GM23338 (cell line): ENCODE measurements around the gene FAF2. TPM values are rescaled to one million over a fixed set of nuclear protein-coding genes. Genes with fewer than 3 reads are reported as not detected.
"Not testable (repeated sequence)": the region's sequence is repeated elsewhere in the genome, so short reads cannot be mapped to it uniquely, and the experiment has no call there.

Experiments
- ATAC-seq: fragments of 200-7000 bp; cut with Tn5 transposase; 3 replicates; pipeline ENCODE4 v1.9.1; 2020
- DNase-seq: peaks from one replicate; pipeline ENCODE4 v3.0.0-alpha.2; 2015; ENCODE audit warnings: low spot score
- H2AFZ ChIP-seq: fragments of 200-600 bp; sonication (generic); 2 replicates; pipeline ENCODE4 v1.8.0; 2016; ENCODE audit warnings: antibody characterized with exemption, mild to moderate bottlenecking, moderate library complexity
- H3F3A ChIP-seq: fragments of 200-600 bp; sonication (generic); replicated peaks from 2 replicates; pipeline ENCODE4 v1.8.0; 2017; ENCODE audit warnings: antibody characterized with exemption, mixed run types, low read depth
- H3K27ac ChIP-seq: fragments of 200-600 bp; sonication (generic); 2 replicates; pipeline ENCODE4 v1.6.1; 2016; ENCODE audit warnings: low read depth
- H3K27me3 ChIP-seq: fragments of 200-600 bp; sonication (generic); 2 replicates; pipeline ENCODE4 v1.8.0; 2016; ENCODE audit warnings: mild to moderate bottlenecking, mixed run types, moderate library complexity; ENCODE audit not compliant: insufficient read depth
- H3K36me3 ChIP-seq: fragments of 200-600 bp; sonication (generic); 2 replicates; pipeline ENCODE4 v1.8.0; 2016; ENCODE audit warnings: mild to moderate bottlenecking; ENCODE audit not compliant: insufficient read depth
- H3K4me1 ChIP-seq: fragments of 200-600 bp; sonication (generic); 2 replicates; pipeline ENCODE4 v1.8.0; 2016; ENCODE audit warnings: mild to moderate bottlenecking, moderate library complexity; ENCODE audit not compliant: insufficient read depth
- H3K4me2 ChIP-seq: fragments of 200-600 bp; sonication (generic); 2 replicates; pipeline ENCODE4 v1.7.1; 2017; ENCODE audit warnings: mixed run types
- H3K4me3 ChIP-seq: fragments of 200-600 bp; sonication (generic); 2 replicates; pipeline ENCODE4 v1.6.1; 2016; ENCODE audit warnings: mixed run types
- H3K79me2 ChIP-seq: fragments of 200-600 bp; sonication (generic); replicated peaks from 2 replicates; pipeline ENCODE4 v1.8.0; 2017; ENCODE audit warnings: mild to moderate bottlenecking; ENCODE audit not compliant: insufficient read depth
- H3K9me2 ChIP-seq: fragments of 200-600 bp; sonication (generic); 2 replicates; pipeline ENCODE4 v1.8.0; 2017; ENCODE audit not compliant: insufficient read depth
- H4K20me1 ChIP-seq: fragments of 200-600 bp; sonication (generic); replicated peaks from 2 replicates; pipeline ENCODE4 v1.8.0; 2017; ENCODE audit warnings: mild to moderate bottlenecking; ENCODE audit not compliant: insufficient read depth
- H3K27ac Mint-ChIP-seq: 2 replicates; pipeline ENCODE4 v1.8.0; 2020; ENCODE audit warnings: inconsistent platforms, mild to moderate bottlenecking, moderate library complexity, mixed read lengths
- H3K27me3 Mint-ChIP-seq: 3 replicates; pipeline ENCODE4 v1.8.0; 2022; ENCODE audit warnings: low read depth, mild to moderate bottlenecking, moderate library complexity, mixed read lengths, inconsistent platforms; ENCODE audit not compliant: insufficient read depth, poor library complexity
- H3K36me3 Mint-ChIP-seq: 3 replicates; pipeline ENCODE4 v1.8.0; 2021; ENCODE audit warnings: low read depth, mild to moderate bottlenecking, inconsistent platforms, moderate library complexity, mixed read lengths
- H3K4me1 Mint-ChIP-seq: 3 replicates; pipeline ENCODE4 v1.8.0; 2020; ENCODE audit warnings: mild to moderate bottlenecking, inconsistent platforms, mixed read lengths
- H3K4me3 Mint-ChIP-seq: 3 replicates; pipeline ENCODE4 v1.8.0; 2021; ENCODE audit warnings: moderate library complexity, mild to moderate bottlenecking, inconsistent platforms, mixed read lengths
- H3K9me3 Mint-ChIP-seq: 3 replicates; pipeline ENCODE4 v1.8.0; 2020; ENCODE audit warnings: moderate library complexity, mild to moderate bottlenecking, inconsistent platforms, mixed read lengths
- EZH2 ChIP-seq: fragments of 200-600 bp; sonication (generic); IDR thresholded peaks from one replicate; pipeline ENCODE4 v1.8.0; 2017; ENCODE audit warnings: antibody characterized with exemption, mild to moderate bottlenecking, low read depth; ENCODE audit not compliant: unreplicated experiment
- NANOG ChIP-seq: IDR thresholded peaks from 2 replicates; pipeline ENCODE4 v1.6.1; 2016; ENCODE audit warnings: antibody characterized with exemption, borderline replicate concordance
- STAT1 ChIP-seq: IDR thresholded peaks from one replicate; pipeline ENCODE4 v1.6.1; 2016; ENCODE audit warnings: antibody characterized with exemption; ENCODE audit not compliant: unreplicated experiment
- polyA plus RNA-seq: library from polyadenylated mRNA; unstranded; fragments of >200 nt; fragmentation: Nextera tagmentation; extraction: Ambion mirVana; gene quantifications from 2 replicates; pipeline ENCODE4 v1.2.1, GENCODE V29; 2016
- total RNA-seq: library from RNA; depleted of rRNA; stranded (reverse); fragments of >200 nt; shearing (Covaris generic); gene quantifications from 2 replicates; pipeline ENCODE4 v1.2.3, GENCODE V29; 2014
- TF ChIP-seq, protein P1 (sequence below): fragments of 250-450 bp; sonication (Bioruptor Pico); IDR thresholded peaks from 2 replicates; pipeline ENCODE4 v1.5.0; 2020; ENCODE audit warnings: mild to moderate bottlenecking, moderate library complexity
- TF ChIP-seq, protein P2 (sequence below), 2 experiments: fragments of 200-600 bp in 1 of 2; sonication (generic) in 1 of 2; conservative IDR thresholded peaks; 2 replicates each; pipeline versions ENCODE4 v1.5.1 to v1.6.1; 2016 to 2017; ENCODE audit warnings: antibody characterized with exemption in 2 of 2, low read depth in 2 of 2, mild to moderate bottlenecking in 2 of 2, moderate library complexity in 1 of 2

Gene FAF2
- total and polyA plus RNA-seq, 2 experiments from 2014 or later, result 32.8 to 37.6 TPM

DNA sequence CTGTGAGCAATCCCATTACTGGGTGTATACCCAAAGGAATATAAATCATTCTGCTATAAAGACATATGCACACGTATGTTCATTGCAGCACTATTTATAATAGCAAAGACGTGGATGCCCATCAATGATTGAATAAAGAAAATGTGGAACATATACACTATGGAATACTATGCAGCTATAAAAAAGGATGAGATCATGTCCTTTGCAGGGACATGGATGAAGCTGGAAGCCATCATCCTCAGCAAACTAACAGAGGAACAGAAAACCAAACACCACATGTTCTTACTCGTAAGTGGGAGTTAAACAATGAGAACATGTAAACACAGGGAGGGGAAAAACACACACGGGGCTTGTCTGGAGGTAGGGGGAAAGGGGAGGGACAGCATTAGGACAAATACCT, 5.3 kb upstream of the FAF2 start:
- H3K27ac Mint-ChIP-seq, result not testable (repeated sequence)

GRCh38 chr5:176444742-176445141, 3.4 kb upstream of the FAF2 start:
- no peak for ATAC-seq
- no peak overlapping the region for H3K4me3 Mint-ChIP-seq
- H3K36me3 Mint-ChIP-seq, result no peaks in the 10 kb centered on the region; the same call in 2 of the 3 replicates
- H3K4me2 ChIP-seq, result no peak overlapping the region
- no peaks in the 10 kb centered on the region for H3K36me3 ChIP-seq
- peaks cover 32% of the 10 kb centered on the region for H3K27me3 Mint-ChIP-seq
- H3K4me1 ChIP-seq, result peaks cover 12% of the 10 kb centered on the region
- H3F3A ChIP-seq, result peaks cover 8% of the 10 kb centered on the region
- peaks cover 21% of the 10 kb centered on the region for H3K4me1 Mint-ChIP-seq
- H3K79me2 ChIP-seq, result peaks cover 14% of the 10 kb centered on the region
- no peaks in the 10 kb centered on the region for H3K9me3 Mint-ChIP-seq
- H3K4me3 ChIP-seq, result no peak overlapping the region
- DNase-seq, result no peak
- no peak overlapping the region for H3K27ac ChIP-seq
- TF ChIP-seq, protein P1, sequence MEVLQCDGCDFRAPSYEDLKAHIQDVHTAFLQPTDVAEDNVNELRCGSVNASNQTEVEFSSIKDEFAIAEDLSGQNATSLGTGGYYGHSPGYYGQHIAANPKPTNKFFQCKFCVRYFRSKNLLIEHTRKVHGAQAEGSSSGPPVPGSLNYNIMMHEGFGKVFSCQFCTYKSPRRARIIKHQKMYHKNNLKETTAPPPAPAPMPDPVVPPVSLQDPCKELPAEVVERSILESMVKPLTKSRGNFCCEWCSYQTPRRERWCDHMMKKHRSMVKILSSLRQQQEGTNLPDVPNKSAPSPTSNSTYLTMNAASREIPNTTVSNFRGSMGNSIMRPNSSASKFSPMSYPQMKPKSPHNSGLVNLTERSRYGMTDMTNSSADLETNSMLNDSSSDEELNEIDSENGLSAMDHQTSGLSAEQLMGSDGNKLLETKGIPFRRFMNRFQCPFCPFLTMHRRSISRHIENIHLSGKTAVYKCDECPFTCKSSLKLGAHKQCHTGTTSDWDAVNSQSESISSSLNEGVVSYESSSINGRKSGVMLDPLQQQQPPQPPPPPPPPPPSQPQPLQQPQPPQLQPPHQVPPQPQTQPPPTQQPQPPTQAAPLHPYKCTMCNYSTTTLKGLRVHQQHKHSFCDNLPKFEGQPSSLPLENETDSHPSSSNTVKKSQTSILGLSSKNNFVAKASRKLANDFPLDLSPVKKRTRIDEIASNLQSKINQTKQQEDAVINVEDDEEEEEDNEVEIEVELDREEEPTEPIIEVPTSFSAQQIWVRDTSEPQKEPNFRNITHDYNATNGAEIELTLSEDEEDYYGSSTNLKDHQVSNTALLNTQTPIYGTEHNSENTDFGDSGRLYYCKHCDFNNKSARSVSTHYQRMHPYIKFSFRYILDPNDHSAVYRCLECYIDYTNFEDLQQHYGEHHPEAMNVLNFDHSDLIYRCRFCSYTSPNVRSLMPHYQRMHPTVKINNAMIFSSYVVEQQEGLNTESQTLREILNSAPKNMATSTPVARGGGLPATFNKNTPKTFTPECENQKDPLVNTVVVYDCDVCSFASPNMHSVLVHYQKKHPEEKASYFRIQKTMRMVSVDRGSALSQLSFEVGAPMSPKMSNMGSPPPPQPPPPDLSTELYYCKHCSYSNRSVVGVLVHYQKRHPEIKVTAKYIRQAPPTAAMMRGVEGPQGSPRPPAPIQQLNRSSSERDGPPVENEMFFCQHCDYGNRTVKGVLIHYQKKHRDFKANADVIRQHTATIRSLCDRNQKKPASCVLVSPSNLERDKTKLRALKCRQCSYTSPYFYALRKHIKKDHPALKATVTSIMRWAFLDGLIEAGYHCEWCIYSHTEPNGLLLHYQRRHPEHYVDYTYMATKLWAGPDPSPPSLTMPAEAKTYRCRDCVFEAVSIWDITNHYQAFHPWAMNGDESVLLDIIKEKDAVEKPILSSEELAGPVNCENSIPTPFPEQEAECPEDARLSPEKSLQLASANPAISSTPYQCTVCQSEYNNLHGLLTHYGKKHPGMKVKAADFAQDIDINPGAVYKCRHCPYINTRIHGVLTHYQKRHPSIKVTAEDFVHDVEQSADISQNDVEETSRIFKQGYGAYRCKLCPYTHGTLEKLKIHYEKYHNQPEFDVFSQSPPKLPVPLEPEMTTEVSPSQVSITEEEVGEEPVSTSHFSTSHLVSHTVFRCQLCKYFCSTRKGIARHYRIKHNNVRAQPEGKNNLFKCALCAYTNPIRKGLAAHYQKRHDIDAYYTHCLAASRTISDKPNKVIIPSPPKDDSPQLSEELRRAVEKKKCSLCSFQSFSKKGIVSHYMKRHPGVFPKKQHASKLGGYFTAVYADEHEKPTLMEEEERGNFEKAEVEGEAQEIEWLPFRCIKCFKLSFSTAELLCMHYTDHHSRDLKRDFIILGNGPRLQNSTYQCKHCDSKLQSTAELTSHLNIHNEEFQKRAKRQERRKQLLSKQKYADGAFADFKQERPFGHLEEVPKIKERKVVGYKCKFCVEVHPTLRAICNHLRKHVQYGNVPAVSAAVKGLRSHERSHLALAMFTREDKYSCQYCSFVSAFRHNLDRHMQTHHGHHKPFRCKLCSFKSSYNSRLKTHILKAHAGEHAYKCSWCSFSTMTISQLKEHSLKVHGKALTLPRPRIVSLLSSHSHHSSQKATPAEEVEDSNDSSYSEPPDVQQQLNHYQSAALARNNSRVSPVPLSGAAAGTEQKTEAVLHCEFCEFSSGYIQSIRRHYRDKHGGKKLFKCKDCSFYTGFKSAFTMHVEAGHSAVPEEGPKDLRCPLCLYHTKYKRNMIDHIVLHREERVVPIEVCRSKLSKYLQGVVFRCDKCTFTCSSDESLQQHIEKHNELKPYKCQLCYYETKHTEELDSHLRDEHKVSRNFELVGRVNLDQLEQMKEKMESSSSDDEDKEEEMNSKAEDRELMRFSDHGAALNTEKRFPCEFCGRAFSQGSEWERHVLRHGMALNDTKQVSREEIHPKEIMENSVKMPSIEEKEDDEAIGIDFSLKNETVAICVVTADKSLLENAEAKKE (CRISPR knock-in tag), result no peak
- TF ChIP-seq EZH2, result no peak
- TF ChIP-seq, protein P2, sequence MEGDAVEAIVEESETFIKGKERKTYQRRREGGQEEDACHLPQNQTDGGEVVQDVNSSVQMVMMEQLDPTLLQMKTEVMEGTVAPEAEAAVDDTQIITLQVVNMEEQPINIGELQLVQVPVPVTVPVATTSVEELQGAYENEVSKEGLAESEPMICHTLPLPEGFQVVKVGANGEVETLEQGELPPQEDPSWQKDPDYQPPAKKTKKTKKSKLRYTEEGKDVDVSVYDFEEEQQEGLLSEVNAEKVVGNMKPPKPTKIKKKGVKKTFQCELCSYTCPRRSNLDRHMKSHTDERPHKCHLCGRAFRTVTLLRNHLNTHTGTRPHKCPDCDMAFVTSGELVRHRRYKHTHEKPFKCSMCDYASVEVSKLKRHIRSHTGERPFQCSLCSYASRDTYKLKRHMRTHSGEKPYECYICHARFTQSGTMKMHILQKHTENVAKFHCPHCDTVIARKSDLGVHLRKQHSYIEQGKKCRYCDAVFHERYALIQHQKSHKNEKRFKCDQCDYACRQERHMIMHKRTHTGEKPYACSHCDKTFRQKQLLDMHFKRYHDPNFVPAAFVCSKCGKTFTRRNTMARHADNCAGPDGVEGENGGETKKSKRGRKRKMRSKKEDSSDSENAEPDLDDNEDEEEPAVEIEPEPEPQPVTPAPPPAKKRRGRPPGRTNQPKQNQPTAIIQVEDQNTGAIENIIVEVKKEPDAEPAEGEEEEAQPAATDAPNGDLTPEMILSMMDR (conservative IDR thresholded peaks at IDR 0.05; ENCODE audit: low read depth in 2 of 2), result no peak
- TF ChIP-seq NANOG, result no peak
- no peak for TF ChIP-seq STAT1
- no peak overlapping the region for H2AFZ ChIP-seq
- no peak overlapping the region for H3K27ac Mint-ChIP-seq
- no peaks in the 10 kb centered on the region for H3K9me2 ChIP-seq
- peaks cover 8% of the 10 kb centered on the region; the same call in 1 of the 2 replicates for H4K20me1 ChIP-seq
- no peaks in the 10 kb centered on the region for H3K27me3 ChIP-seq

More for the DNA sequence above, 5.3 kb upstream of the FAF2 start:
- H3K9me3 Mint-ChIP-seq, ATAC-seq, H3K79me2 ChIP-seq, H3K36me3 ChIP-seq, H3K9me2 ChIP-seq, H3F3A ChIP-seq, H3K27me3 ChIP-seq, H2AFZ ChIP-seq, H3K36me3 Mint-ChIP-seq, H3K4me3 Mint-ChIP-seq, H4K20me1 ChIP-seq, H3K4me1 ChIP-seq, H3K27ac ChIP-seq, DNase-seq, H3K4me2 ChIP-seq, H3K4me3 ChIP-seq: not testable (repeated sequence)
- Mint-ChIP-seq H3K4me1 (peaks cover 18% of the 10 kb centered on the region), H3K27me3 (peaks cover 26% of the 10 kb centered on the region)
